Measurements from ENCODE around the gene AKAP11. TPM values are rescaled to one million over a fixed set of nuclear protein-coding genes. Genes with fewer than 3 reads are reported as not detected.

Gene AKAP11
- total and polyA plus RNA-seq, 9 of the 15 experiments (the other 6 are each of a cell fraction or from before 2014, with no cell fraction given), result 2.2 to 31.3 (median 10.9) TPM

GRCh38 chr13:42272115-42272803 lies at the start of gene AKAP11 (continued):
- TF ChIP-seq, protein P1, sequence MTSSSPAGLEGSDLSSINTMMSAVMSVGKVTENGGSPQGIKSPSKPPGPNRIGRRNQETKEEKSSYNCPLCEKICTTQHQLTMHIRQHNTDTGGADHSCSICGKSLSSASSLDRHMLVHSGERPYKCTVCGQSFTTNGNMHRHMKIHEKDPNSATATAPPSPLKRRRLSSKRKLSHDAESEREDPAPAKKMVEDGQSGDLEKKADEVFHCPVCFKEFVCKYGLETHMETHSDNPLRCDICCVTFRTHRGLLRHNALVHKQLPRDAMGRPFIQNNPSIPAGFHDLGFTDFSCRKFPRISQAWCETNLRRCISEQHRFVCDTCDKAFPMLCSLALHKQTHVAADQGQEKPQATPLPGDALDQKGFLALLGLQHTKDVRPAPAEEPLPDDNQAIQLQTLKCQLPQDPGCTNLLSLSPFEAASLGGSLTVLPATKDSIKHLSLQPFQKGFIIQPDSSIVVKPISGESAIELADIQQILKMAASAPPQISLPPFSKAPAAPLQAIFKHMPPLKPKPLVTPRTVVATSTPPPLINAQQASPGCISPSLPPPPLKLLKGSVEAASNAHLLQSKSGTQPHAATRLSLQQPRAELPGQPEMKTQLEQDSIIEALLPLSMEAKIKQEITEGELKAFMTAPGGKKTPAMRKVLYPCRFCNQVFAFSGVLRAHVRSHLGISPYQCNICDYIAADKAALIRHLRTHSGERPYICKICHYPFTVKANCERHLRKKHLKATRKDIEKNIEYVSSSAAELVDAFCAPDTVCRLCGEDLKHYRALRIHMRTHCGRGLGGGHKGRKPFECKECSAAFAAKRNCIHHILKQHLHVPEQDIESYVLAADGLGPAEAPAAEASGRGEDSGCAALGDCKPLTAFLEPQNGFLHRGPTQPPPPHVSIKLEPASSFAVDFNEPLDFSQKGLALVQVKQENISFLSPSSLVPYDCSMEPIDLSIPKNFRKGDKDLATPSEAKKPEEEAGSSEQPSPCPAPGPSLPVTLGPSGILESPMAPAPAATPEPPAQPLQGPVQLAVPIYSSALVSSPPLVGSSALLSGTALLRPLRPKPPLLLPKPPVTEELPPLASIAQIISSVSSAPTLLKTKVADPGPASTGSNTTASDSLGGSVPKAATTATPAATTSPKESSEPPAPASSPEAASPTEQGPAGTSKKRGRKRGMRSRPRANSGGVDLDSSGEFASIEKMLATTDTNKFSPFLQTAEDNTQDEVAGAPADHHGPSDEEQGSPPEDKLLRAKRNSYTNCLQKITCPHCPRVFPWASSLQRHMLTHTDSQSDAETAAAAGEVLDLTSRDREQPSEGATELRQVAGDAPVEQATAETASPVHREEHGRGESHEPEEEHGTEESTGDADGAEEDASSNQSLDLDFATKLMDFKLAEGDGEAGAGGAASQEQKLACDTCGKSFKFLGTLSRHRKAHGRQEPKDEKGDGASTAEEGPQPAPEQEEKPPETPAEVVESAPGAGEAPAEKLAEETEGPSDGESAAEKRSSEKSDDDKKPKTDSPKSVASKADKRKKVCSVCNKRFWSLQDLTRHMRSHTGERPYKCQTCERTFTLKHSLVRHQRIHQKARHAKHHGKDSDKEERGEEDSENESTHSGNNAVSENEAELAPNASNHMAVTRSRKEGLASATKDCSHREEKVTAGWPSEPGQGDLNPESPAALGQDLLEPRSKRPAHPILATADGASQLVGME (CRISPR knock-in tag; IDR thresholded peaks at IDR 0.05), result no peak
- TF ChIP-seq GABPB1 (CRISPR knock-in tag; IDR thresholded peaks at IDR 0.05) (0 out of 2 replicates have a peak, but pooled peaks have one; percentile 12), ZNF785 (CRISPR knock-in tag; IDR thresholded peaks at IDR 0.05) (no peak), FIP1L1 (IDR thresholded peaks at IDR 0.05; ENCODE audit: low read depth, low read length, poor library complexity, severe bottlenecking) (no peak), ZNF347 (CRISPR knock-in tag; IDR thresholded peaks at IDR 0.05; ENCODE audit: low read depth) (no peak), KLF13 (tag; IDR thresholded peaks at IDR 0.05; ENCODE audit: borderline replicate concordance, low read depth) (no peak), RAD21 (CRISPR knock-in tag; conservative IDR thresholded peaks at IDR 0.05 in 1 of 2, IDR thresholded peaks at IDR 0.05 in 1 of 2) (no peak), ZNF316 (IDR thresholded peaks at IDR 0.05) (no peak), TAF9B (IDR thresholded peaks at IDR 0.05; ENCODE audit: partially characterized antibody) (no peak), CHD1 (IDR thresholded peaks at IDR 0.05; ENCODE audit: low read length) (peak; percentile 64), ARID1B (IDR thresholded peaks at IDR 0.05) (no peak), NELFE (IDR thresholded peaks at IDR 0.05; ENCODE audit: insufficient read depth, insufficient read length) (no peak), ZNF445 (CRISPR knock-in tag; IDR thresholded peaks at IDR 0.05; ENCODE audit: low read depth) (no peak), POLR2H (tag; IDR thresholded peaks at IDR 0.05; ENCODE audit: low read depth) (no peak), HCFC1 (IDR thresholded peaks at IDR 0.05; ENCODE audit: low read depth, low read length) (no peak), ZNF133 (CRISPR knock-in tag; IDR thresholded peaks at IDR 0.05) (no peak), TBL1XR1 (IDR thresholded peaks at IDR 0.05; ENCODE audit: low read length in 2 of 2) (no peak), ZNF586 (CRISPR knock-in tag; conservative IDR thresholded peaks at IDR 0.05) (no peak), SMAD4 (CRISPR knock-in tag; conservative IDR thresholded peaks at IDR 0.05) (no peak), ZNF436 (CRISPR knock-in tag; IDR thresholded peaks at IDR 0.05) (no peak)
- TF ChIP-seq, protein P2, sequence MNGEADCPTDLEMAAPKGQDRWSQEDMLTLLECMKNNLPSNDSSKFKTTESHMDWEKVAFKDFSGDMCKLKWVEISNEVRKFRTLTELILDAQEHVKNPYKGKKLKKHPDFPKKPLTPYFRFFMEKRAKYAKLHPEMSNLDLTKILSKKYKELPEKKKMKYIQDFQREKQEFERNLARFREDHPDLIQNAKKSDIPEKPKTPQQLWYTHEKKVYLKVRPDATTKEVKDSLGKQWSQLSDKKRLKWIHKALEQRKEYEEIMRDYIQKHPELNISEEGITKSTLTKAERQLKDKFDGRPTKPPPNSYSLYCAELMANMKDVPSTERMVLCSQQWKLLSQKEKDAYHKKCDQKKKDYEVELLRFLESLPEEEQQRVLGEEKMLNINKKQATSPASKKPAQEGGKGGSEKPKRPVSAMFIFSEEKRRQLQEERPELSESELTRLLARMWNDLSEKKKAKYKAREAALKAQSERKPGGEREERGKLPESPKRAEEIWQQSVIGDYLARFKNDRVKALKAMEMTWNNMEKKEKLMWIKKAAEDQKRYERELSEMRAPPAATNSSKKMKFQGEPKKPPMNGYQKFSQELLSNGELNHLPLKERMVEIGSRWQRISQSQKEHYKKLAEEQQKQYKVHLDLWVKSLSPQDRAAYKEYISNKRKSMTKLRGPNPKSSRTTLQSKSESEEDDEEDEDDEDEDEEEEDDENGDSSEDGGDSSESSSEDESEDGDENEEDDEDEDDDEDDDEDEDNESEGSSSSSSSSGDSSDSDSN (IDR thresholded peaks at IDR 0.05; ENCODE audit: borderline replicate concordance in 1 of 2, low read depth in 2 of 2, low read length in 2 of 2), result peak; percentile 65 to 79; a peak in 1 of 4 replicates

Data from K562 (cell line).